Measurements from ENCODE around the gene ENOSF1.
A peak's percentile ranks its signal among the peaks of the same experiment; 100 is the strongest.
"Not testable (repeated sequence)": the region's sequence is repeated elsewhere in the genome, so short reads cannot be mapped to it uniquely, and the experiment has no call there.

Gene ENOSF1

DNA sequence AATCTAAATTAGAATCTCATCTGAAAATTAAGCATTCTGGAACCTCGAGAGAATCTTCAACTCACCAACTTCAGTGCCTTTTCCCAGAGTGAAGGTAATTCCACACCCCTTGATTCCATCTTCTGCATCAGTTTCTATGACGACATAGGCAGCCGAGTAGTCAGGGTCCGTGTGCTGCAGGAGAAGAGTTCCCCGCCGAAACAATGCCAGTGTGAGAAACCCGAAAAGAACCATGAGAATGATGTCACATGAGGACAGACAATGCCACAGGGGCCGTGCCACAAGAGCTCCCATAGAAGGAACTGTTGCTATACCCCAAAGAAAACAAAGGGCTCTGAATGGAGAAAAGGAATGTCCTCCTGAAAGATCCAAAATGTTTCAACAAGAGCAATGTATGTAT, 6.0 kb downstream of the ENOSF1 start:
- DNase-seq (ENCODE audit: low read depth) = no peak

DNA sequence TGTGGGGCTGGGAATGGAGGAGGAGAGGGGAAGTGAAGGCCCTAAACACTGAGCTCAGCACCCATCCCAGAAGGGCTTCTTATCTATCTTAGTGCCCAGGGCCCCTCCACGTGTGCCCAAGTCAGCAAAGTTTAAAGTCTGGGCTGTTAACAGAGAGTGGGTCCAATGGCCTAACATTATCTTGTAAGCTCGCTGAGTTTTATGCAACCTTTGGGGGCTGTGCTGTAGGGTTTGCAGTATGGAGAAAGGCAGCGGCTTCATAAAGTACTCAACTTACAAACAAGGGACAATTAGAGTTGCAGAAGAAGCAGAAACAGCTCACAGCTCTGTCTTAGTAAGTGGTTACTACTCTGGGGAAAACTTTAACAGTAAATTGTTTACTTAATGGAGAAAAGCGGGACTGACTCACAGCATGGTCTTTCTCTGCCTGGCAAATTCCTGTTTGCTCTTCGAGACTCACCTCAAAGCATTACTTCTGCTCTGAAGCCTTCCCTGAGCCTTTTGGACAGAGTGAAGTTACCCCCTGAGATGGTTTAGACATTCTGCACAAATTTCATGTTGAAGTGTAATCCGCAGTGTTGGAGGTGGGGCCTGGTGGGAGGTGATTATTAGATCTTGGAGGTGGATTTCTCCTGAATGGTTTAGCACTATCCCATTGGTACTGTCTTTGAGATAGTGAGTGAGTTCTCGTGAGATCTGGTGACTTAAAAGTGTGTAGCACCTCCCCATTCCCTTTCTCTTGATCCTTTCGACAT, 9.0 kb downstream of the ENOSF1 start:
- peak; percentile 85 for DNase-seq (ENCODE audit: low read depth)

DNA sequence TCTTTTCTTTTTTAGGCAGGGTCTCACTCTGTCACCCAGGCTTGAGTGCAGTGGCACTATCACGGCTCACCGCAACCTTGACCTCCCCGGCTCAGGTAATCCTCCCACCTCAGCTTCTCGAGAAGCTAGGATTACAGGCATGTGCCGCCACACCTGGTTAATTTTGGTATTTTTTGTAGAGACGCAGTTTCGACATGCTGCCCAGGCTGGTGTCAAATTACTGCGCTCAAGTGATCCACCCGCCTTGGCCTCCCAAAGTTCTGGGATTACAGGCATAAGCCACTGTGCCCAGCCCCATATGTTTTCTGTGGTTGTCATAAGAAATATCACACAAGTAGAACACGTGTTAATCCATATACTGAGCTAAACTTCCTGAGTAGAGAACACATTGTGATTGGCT, 14.6 kb downstream of the ENOSF1 start:
- DNase-seq (ENCODE audit: low read depth) = no peak

DNA sequence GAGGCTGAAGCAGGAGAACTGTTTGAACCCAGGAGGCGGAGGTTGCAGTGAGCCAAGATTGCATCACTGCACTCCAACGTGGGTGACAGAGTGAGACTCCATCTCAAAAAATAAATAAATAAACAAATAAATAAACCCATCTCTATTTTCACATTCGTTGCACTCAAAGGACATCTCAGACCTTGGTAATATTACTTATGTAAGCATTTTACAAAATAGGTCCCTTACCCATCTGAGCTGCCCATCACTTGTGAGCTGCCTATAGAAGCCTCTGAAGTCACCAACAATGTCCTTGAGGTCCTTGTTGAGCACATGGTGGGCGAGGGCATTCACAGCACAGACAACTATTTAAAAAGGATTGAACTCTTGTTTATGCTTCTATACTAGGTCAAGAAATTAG, 15.4 kb downstream of the ENOSF1 start:
- DNase-seq (ENCODE audit: low read depth) = no peak

DNA sequence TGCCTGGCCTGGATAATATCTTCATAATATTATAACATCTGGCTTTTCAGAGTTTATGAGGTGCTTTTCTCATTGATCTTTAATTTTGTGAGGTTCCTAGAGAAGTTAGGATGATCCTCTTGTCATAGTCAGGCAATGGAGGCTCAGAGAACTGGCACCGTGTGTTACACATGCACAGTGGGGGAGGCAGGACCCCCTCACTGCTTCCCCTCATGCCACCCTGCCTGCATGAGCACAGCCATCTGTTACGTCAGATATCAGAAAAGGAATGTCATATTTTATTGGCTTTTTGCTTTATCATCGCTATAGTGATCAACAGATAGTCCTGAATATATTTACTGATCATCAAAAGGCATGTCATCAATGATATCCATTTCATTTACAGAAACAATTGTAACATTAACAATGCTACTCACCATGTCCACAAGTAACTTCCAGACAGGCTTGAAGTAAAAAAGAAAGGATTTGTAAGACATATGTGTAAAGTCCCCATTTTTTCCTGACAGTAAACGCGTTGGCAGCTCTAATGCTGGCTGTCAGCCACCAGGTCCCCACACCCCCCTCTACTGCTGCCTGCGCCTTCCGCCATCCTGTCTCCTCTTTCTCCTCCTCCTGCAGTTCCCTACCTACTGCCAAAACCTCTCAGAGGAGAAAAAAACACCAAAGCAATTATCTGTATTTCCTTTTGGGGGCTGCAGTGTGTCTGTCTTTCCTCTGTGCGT, 18.8 kb downstream of the ENOSF1 start:
- DNase-seq (ENCODE audit: low read depth) = no peak

DNA sequence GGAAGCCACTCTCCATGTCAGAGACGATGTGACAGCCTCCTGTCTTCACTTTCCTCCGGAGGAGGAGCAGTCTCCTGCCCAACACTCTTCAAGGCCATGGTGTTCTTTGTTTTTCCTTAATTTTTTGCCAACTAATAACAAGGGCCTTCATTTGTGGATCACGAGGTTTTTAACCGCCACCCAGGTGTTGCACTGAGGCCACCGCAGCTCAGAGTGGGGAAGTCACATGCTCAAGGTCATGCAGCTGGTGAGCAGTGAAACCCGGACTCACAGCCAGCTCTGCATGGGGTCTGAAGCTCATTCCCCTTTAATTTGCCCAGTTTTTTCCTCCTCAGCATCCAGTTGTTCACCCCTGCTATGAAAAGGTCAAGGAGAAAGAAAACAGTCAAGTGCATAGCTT, 19.6 kb downstream of the ENOSF1 start:
- DNase-seq (ENCODE audit: low read depth) = no peak

DNA sequence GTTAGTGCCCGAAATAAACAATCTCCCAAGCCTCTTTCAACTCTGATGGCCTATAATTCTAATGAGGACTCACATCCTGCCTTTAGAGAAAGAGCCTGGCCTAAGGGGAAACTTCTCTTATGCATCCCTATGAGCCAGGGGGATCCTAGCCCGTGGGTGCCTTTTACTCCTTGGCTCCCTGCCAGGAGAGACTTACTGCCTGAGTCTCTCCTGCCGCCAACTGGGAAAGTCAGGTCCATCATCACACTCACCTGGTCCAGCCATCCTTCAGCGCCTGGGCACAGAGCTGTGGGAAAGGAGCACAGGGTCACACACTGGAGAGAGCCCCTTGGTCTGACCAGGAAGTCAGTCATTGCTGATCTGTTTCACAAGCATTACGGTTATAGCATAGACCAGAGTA, 24.1 kb downstream of the ENOSF1 start:
- DNase-seq (ENCODE audit: low read depth) = no peak

DNA sequence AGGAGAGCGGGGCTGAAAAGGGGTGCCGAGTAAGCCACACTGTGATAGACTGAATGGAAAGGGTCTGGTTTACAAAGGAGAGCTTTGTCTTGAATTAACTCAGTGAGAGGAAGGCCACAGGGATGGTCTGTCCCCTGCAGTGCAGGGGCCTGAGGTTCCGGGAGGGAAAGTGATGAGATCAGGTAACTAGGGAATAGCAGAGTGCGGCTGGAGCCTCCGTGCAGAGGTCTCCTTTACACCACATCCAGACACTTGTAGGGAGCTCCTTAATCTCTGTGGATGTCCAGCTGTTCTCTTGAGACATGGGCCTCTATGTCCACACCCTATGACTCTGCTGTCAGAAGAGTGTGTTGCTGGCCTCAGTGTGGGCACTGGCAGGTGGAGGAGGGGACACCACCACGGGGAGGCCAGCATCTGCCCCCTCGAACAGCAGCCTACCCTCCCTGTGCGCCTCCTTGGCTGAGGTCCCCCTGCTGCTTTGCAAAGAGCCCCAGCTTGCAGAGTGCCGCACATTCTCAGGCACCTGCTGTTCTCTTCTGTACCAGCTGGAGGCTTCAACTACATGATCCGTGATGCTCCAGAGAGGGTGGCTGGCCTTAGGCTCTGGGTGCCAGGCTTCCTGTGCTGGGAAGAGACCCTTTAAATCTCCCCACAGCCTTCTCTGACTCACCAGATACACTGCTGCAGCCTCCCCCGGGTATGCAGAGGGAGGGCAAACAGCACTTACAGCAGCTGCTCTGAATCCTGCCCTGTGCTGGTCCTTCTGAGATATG, 25.9 kb downstream of the ENOSF1 start:
- no peak for DNase-seq (ENCODE audit: low read depth)

DNA sequence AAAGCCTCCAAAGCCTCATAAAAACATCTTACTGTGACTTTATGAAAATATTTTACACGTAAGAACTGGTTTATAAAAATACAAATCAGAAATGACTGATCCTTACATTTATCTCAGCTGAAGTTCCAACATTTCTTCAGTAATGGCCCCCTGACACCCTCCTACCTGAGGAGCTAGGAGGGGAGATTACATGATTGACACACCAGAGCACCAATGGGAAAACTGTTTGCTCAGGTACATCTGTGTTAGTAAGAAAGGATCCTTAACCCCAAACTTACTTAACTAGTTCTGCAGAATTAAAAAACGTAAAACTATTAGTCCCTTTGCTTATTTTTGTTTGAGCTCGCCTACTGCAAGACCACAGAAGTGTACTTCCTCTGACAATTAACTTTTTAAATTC, 27.0 kb downstream of the ENOSF1 start:
- no peak for DNase-seq (ENCODE audit: low read depth)

DNA sequence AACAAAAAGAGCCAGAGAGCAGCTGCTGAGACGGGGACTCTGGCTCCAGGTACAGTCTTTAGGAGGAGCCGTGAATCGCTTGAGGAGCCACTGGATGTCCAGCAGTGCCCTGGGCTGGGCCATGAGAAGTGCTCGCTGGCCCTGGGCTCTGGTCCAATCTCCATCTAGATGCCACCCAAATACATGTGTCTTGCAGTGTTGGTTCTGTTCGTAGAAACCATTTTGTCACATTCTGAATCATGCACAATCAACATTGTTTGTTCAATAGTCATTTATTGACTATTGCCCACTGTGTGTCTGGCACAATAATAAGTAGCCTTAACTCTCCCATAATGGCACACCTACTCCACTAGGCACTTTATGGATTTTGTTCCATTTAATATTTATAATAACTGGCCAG, 28.9 kb downstream of the ENOSF1 start:
- DNase-seq (ENCODE audit: low read depth) = no peak

DNA sequence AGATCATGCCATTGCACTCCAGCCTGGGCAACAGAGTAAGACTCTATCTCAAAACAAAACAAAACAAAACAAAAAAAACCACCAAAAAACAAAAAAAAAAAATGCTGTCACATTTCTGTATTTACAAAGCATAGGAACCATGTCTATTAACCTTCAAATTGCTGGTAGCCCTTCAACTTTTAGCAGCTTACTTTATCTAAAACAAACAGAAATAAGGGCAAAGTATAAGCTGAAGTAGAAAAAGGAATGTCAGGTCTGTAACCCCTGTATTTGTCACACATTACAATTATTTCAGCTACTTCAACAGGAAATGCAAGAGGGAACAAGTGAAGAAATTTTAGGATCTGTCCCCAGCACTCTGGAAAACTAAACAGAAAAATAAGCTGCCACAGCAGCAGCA, 29.6 kb downstream of the ENOSF1 start:
- no peak for DNase-seq (ENCODE audit: low read depth)

DNA sequence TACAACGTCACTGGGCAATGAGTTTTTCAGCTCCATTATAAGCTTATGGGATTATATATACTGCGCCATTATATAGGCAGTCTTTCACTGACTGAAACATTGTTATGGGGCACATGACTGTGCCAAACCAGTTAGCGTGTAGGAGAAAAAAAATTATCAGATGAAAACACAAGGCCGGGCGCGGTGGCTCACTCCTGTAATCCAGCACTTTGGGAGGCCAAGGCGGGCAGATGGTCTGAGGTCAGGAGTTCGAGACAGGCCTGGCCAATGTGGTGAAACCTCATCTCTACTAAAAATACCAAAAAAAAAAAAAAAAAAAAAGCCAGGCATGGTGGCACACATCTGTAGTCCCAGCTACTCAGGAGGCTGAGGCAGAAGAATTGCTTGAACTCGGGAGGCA, 30.0 kb downstream of the ENOSF1 start:
- not testable (repeated sequence) for DNase-seq (ENCODE audit: low read depth)

DNA sequence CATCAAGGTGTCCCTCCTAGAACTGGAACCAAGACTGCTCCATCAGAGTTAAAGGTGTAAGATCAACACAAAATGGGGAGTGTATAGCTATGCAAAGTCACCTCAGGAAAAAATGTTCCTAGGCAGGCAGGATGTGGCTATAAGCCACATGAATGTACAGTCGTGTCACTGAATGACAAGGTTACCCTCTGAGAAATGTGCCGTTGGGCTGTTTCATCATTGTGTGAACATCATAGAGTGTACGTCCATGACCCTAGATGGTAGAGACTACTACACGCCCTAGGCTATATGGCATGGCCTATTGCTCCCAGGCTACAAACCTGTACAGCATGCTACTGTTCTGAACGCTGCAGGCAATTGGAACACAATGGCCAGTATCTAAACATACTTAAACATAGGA, 30.4 kb downstream of the ENOSF1 start:
- no peak for DNase-seq (ENCODE audit: low read depth)

DNA sequence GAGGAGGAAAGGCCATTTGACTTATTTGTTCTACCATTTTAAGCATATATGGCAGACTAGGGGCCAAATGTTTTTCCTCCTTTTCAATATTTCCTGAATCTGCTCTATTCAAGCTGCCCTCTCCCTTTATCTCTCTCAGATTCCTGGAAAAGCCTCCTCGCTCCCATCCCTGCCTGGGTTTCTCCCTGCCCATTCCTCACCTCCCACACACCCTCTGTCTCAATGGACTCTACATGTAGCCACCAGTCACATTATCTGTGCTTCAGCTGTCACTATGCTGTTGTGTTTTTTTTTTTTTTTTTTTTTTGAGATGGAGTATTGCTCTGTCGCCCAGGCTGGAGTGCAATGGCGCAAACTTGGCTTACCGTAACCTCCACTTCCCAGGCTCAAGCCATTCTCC, 32.0 kb downstream of the ENOSF1 start:
- DNase-seq (ENCODE audit: low read depth) = no peak

DNA sequence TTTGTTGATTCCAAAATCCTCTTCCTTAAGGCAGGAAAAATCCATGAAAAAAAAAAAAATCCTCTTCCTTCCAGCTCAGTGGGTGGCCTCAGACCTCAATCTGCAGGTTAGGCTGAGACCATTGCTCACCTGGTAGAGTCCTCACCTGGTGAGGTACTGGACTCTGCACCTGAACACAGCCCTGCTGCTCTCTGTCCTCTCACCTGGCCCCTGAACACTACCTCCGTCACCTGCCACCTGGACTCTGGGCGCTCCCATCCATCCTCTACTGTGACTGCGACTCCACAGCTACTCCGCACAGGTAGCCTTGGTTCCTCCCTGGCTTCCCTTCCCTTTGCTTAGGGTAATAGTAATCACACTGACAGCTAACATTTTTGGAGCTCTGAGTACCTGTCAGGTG, 32.9 kb downstream of the ENOSF1 start:
- no peak for DNase-seq (ENCODE audit: low read depth)

DNA sequence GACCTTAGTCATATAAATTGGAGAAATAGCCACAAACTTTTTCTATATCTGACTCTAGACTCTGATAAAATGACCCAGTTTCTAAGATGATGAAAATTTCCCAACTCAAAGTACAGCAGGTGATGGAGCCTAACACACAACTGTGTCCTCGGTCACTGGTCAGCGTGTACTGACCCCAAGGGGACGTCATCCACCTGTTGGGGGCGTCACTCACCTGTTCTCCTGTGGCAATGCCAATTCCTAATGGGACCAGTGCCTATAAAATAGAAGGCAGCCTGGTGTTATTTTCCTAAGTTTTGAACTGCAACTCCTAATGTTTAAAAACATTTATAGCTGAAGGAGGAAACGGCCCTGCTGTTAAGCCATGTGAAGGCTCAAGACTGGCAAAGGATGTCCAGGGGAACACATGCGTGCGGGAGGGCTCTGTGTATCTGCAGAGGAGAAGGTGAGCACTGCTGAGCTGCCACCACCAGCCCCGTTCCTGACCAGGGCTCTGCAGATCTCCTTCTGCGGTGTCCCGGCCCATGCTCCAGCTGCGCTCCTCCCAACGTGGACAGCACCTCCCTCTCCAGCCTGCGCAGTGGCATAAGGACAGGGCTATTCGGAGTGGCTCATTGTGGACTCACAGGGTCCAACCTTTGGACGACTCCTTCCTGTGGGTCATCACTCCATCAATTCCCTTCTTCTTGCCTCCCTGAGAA, 33.8 kb downstream of the ENOSF1 start:
- no peak for DNase-seq (ENCODE audit: low read depth)

DNA sequence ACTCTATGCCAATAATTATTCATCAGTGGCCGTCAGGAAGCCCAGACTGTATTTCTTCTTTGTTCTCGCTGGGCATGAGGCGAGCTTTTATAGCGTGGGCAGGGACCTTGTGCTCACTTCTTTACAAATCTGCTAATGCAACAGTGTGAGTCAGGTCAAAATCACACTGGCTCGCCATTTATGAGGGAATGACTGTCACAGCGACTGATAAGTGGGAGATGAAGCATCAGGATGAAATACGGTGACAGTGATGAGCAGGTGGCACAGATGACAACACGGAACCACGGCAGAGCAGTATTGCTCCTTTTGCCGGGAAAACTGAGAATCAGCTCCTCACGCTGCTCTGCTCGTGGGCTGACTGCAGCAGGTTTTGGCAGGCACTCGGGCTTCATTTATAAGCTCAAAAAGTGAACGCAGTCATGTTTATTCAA, 34.5 kb downstream of the ENOSF1 start:
- DNase-seq (ENCODE audit: low read depth) = no peak

DNA sequence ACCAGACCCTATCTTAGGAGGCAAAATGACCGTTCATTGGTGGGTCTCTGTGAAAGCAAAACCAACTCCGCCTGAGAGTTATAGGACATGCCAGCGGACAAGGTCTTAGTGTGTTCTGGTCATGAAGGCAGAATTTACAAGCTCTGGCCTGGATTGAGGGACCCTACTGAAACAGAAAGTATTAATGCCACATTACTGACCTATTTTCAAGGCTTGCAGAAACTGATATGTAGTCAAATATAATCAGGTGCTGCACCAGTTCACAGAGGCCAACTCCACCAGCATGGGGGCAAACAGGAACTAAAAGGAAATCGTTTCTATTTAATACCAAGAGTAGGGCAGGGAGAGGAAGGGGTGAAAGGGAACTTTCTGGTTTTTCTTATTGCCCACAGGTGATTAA, 35.3 kb downstream of the ENOSF1 start:
- no peak for DNase-seq (ENCODE audit: low read depth)

DNA sequence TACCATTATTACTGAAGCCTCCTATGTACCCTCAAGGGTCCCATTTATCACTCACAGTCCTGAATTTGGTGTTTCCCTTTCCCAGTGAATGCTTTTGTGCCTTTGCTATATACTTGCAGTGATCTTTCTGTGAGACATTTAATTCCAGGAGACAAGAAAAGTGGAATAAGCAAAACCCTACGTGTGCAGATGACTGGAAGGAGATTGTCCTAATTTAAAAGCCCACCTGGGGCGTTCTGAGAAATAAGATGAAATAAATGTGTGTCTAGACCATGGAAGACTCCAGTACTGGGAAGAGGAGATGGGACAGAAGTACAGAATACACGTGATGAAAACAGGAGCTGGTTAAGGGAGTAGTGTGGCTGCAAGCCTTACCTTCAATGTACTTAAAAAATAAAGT, 35.7 kb downstream of the ENOSF1 start:
- no peak for DNase-seq (ENCODE audit: low read depth)

DNA sequence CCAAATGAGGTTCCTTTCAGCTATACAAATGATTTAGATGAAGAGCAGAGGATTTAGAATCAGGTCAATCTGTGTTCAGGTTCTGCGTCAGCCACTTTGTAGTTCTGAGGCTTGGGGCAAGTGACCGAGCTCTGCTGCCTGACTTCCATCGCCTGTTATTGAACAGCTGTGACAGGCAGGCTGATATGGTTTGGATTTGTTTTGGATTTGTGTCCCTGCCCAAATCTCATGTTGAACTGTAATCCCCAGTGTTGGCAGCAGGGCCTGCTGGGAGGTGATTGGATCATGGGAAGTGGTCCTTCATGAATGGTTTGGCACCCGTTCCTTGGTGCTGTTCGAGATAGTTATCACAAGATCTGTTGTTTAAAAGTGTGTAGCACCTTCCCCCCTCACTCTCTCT, 36.4 kb downstream of the ENOSF1 start:
- no peak for DNase-seq (ENCODE audit: low read depth)

DNA sequence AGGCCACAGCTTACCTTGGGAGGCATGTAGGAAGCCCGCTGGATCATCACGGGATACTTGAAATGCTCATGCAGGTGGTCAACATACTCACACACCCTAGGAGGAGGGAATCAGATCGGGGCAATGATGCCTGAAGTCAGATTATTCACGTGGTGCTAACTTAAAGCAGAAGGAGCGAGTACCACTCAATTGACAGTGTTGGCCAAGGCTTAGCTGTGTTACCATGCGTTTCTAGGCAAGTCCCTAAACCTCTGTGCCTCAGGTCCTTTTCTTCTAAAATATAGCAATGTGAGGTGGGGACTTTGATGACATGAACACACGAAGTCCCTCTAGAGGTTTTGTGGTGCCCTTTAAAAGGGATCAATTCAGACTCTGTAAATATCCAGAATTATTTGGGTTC, 37.1 kb downstream of the ENOSF1 start:
- no peak for DNase-seq (ENCODE audit: low read depth)

DNA sequence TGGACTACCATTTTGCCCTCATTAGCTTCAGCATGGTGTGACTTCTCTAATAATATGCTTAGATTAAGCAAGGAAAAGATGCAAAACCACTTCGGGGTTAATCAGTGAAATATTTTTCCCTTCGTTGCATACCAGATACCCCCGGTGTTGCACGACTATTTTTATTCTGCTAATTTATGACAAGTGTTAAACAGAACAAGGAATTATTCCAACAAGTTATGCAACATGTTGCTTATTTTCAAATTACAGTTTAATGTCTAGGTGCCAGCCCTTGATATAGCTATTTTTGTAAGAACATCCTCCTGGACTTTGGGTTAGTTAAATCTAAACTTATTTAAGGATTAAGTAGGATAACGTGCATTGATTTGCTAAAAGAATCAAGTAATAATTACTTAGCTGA, 38.7 kb downstream of the ENOSF1 start:
- no peak for DNase-seq (ENCODE audit: low read depth)

DNA sequence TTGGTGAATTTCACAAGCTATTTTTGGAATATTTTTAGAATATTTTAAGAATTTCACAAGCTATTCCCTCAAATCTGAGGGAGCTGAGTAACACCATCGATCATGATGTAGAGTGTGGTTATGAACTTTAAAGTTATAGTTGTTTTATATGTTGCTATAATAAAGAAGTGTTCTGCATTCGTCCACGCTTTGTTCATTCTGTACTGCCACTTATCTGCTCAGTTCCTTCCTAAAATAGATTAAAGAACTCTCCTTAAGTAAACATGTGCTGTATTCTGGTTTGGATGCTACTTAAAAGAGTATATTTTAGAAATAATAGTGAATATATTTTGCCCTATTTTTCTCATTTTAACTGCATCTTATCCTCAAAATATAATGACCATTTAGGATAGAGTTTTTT, 39.1 kb downstream of the ENOSF1 start:
- DNase-seq (ENCODE audit: low read depth) = no peak

Data from iris pigment epithelial cell (primary cell).